HCT116 (cell line): ENCODE measurements around the gene LALBA. TPM values are rescaled to one million over a fixed set of nuclear protein-coding genes. Genes with fewer than 3 reads are reported as not detected.

ENCODE experiments used
- ATAC-seq: fragments of 200-7000 bp; cut with Tn5 transposase; 2 replicates; pipeline ENCODE4 v1.9.1; 2020; ENCODE audit warnings: mild to moderate bottlenecking, moderate library complexity
- BruUV-seq: library from RNA; stranded (reverse); fragments of 400-500 nt; replicated peaks from 2 replicates; lab custom pipeline; 2021; lab: Mats Ljungman, UMichigan
- CTCF ChIA-PET: fragments of 300-600 bp; sonication (Branson Sonifier 250); formaldehyde crosslinking; loops from one replicate; lab custom pipeline; 2021; ENCODE audit warnings: antibody characterized with exemption; lab: Charles Lee
- POLR2A ChIA-PET: fragments of 300-600, 350-600 bp; sonication (Branson Sonifier 250); formaldehyde crosslinking; loops from one replicate; lab custom pipeline; 2021; ENCODE audit warnings: antibody characterized with exemption; lab: Charles Lee
- RAD21 ChIA-PET, 2 experiments: fragments of 300-600 bp; sonication (Branson Sonifier 250); formaldehyde crosslinking; loops; one replicate each; lab custom pipeline; 2023; ENCODE audit warnings: low total read pairs in 2 of 2; ENCODE audit not compliant: uncharacterized antibody in 2 of 2, unreplicated experiment in 2 of 2, low non-redundant PET in 1 of 2; lab: Charles Lee
- DNase-seq: peaks from one replicate; pipeline ENCODE4 v3.0.0-alpha.2; 2010; ENCODE audit warnings: low read depth, low spot score
- H2AFZ ChIP-seq: fragments of 200-600 bp; shearing (Covaris generic), sonication (generic); 2 replicates; pipeline ENCODE4 v1.6.1; 2017; ENCODE audit warnings: low read depth, mixed run types, mixed read lengths, antibody characterized with exemption, low read length; ENCODE audit not compliant: poor library complexity, severe bottlenecking
- H3K27ac ChIP-seq: 2 replicates; pipeline ENCODE4 v1.5.1; 2012; ENCODE audit warnings: low read depth, low read length
- H3K27me3 ChIP-seq: fragments of 200-600 bp; sonication (generic); 2 replicates; pipeline ENCODE4 v1.6.1; 2016; ENCODE audit warnings: mixed run types, low read length, mixed read lengths; ENCODE audit not compliant: insufficient read depth
- H3K36me3 ChIP-seq, 2 experiments: fragments of 200-500 bp in 1 of 2; fragments of 200-600 bp in 1 of 2; sonication (Bioruptor generic) in 1 of 2; sonication (generic) in 1 of 2; 2 replicates each; pipeline versions ENCODE4 v1.5.1 to v1.6.1; 2014 to 2016; ENCODE audit warnings: low read length in 2 of 2, inconsistent platforms in 1 of 2, mixed read lengths in 1 of 2, mixed run types in 1 of 2; ENCODE audit not compliant: insufficient read depth in 2 of 2, control insufficient read depth in 1 of 2
- H3K4me1 ChIP-seq, 2 experiments: fragments of 200-600 bp in 1 of 2; sonication (generic) in 1 of 2; 2 replicates each; pipeline versions ENCODE4 v1.5.1 to v1.6.1; 2012 to 2017; ENCODE audit warnings: low read length in 2 of 2, inconsistent platforms in 1 of 2, mild to moderate bottlenecking in 1 of 2, mixed read lengths in 1 of 2, mixed run types in 1 of 2, moderate library complexity in 1 of 2; ENCODE audit not compliant: insufficient read depth in 2 of 2, control insufficient read depth in 1 of 2
- H3K4me2 ChIP-seq: fragments of 200-600 bp; sonication (generic); 2 replicates; pipeline ENCODE4 v1.6.1; 2017; ENCODE audit warnings: mixed run types, low read length, mixed read lengths
- H3K4me3 ChIP-seq, 2 experiments: fragments of 200-600 bp in 1 of 2; sonication (generic) in 1 of 2; replicated peaks in 1 of 2; 2 replicates each; pipeline ENCODE4 v1.5.1; 2011 to 2016; ENCODE audit warnings: low read length in 2 of 2, control low read depth in 1 of 2, low read depth in 1 of 2, mild to moderate bottlenecking in 1 of 2, mixed read lengths in 1 of 2, mixed run types in 1 of 2
- H3K79me2 ChIP-seq: fragments of 200-600 bp; sonication (generic); 2 replicates; pipeline ENCODE4 v1.6.1; 2017; ENCODE audit warnings: mild to moderate bottlenecking, mixed run types, low read length, moderate library complexity, mixed read lengths; ENCODE audit not compliant: insufficient read depth
- H3K9ac ChIP-seq: fragments of 200-600 bp; sonication (generic); 2 replicates; pipeline ENCODE4 v1.6.1; 2016; ENCODE audit warnings: low read length, mixed read lengths
- H3K9me2 ChIP-seq: fragments of 200-600 bp; sonication (generic), shearing (Covaris generic); 2 replicates; pipeline ENCODE4 v1.6.1; 2017; ENCODE audit warnings: mixed run types, mild to moderate bottlenecking, moderate library complexity; ENCODE audit not compliant: insufficient read depth
- H3K9me3 ChIP-seq, 2 experiments: fragments of 200-500 bp in 1 of 2; fragments of 200-600 bp in 1 of 2; sonication (Bioruptor generic) in 1 of 2; sonication (generic) in 1 of 2; 2 replicates each; pipeline ENCODE4 v1.6.1; 2014 to 2017; ENCODE audit warnings: low read length in 2 of 2, mixed read lengths in 2 of 2, inconsistent platforms in 1 of 2, low read depth in 1 of 2, mild to moderate bottlenecking in 1 of 2, mixed run types in 1 of 2, moderate library complexity in 1 of 2; ENCODE audit not compliant: control insufficient read depth in 1 of 2, insufficient read depth in 1 of 2
- H4K20me1 ChIP-seq: fragments of 200-600 bp; sonication (generic), shearing (Covaris generic); 2 replicates; pipeline ENCODE4 v1.6.1; 2017; ENCODE audit warnings: mixed run types, mild to moderate bottlenecking, moderate library complexity; ENCODE audit not compliant: insufficient read depth
- ATF3 ChIP-seq: IDR thresholded peaks from 2 replicates; pipeline ENCODE4 v1.6.1; 2012
- POLR2AphosphoS5 ChIP-seq: IDR thresholded peaks from 2 replicates; pipeline ENCODE4 v1.6.1; 2011; ENCODE audit warnings: mild to moderate bottlenecking, low read depth, low read length, moderate library complexity
- REST ChIP-seq: IDR thresholded peaks from 2 replicates; pipeline ENCODE4 v1.6.1; 2012; ENCODE audit warnings: low read depth
- ZBTB33 ChIP-seq: IDR thresholded peaks from 2 replicates; pipeline ENCODE4 v1.6.1; 2011; ENCODE audit warnings: mild to moderate bottlenecking, low read length, moderate library complexity; ENCODE audit not compliant: insufficient replicate concordance; ENCODE audit errors: extremely low read depth
- ZFX ChIP-seq: fragments of 450-650 bp; IDR thresholded peaks from 2 replicates; pipeline ENCODE4 v1.6.1; 2017
- intact Hi-C: fragments of 100-400 bp; cut with micrococcal nuclease; formaldehyde crosslinking; loops from 2 replicates; pipeline ENCODE4 v1.10.0; 2022
- total RNA-seq: library from RNA; stranded (reverse); gene quantifications from one replicate; pipeline ENCODE4 v1.2.1, GENCODE V29; 2021; ENCODE audit not compliant: unreplicated experiment

The LALBA gene
- total RNA-seq, 1 experiment from 2014 or later = not detected

- intact Hi-C loops = no loop called here
- H4K20me1 ChIP-seq = no peaks in the 10 kb centered on the region
- H3K36me3 ChIP-seq = no peaks in the 10 kb centered on the region
- DNase-seq (no peak), ATAC-seq (no peak)
- ChIA-PET RAD21 (no interaction called here), POLR2A (no interaction called here), CTCF (interaction anchor here (0.6 kb wide), 1 partner anchor 170 kb away, joined by 3 read pairs; no protein-coding TSS in a partner anchor)
- no peak overlapping the region for H3K4me2 ChIP-seq
- no TSS peak for BruUV-seq
- no peak overlapping the region for H3K4me3 ChIP-seq
- H3K27me3 ChIP-seq = no peaks in the 10 kb centered on the region
- no peak overlapping the region for H3K9ac ChIP-seq
- no peak overlapping the region for H3K27ac ChIP-seq
- H3K79me2 ChIP-seq = no peaks in the 10 kb centered on the region
- TF ChIP-seq POLR2AphosphoS5 (no peak), ZBTB33 (no peak), ATF3 (no peak), ZFX (no peak), REST (no peak)
- H3K4me1 ChIP-seq = peaks cover 0 to 7% of the 10 kb centered on the region in 2 experiments; a peak in 1 of 4 replicates
- no peaks in the 10 kb centered on the region for H3K9me3 ChIP-seq
- H2AFZ ChIP-seq = no peak overlapping the region
- H3K9me2 ChIP-seq = no peaks in the 10 kb centered on the region
These were observed 13.9 kb upstream of the LALBA start for GRCh38 chr12:48583728-48584127.
